ENCODE data around the gene HSF2BP.
"Not testable (repeated sequence)": the region's sequence is repeated elsewhere in the genome, so short reads cannot be mapped to it uniquely, and the experiment has no call there.

Gene HSF2BP

GRCh38 chr21:43659136-43660000 is at the start of gene HSF2BP, which contains the start of gene RRP1B:
HSF2BP (minus strand) TSS chr21:43659488; CDS start chr21:43658096, 1,392 bp downstream.
RRP1B (plus strand) TSS chr21:43659560; CDS start chr21:43659665, 105 bp downstream.
- peak; percentile 83 for DNase-seq
- in situ Hi-C loops (cut with MboI; ENCODE audit: low pct_unique_long_range_greater_than_20kb, low sequenced_read_pairs) = no loop called here

DNA sequence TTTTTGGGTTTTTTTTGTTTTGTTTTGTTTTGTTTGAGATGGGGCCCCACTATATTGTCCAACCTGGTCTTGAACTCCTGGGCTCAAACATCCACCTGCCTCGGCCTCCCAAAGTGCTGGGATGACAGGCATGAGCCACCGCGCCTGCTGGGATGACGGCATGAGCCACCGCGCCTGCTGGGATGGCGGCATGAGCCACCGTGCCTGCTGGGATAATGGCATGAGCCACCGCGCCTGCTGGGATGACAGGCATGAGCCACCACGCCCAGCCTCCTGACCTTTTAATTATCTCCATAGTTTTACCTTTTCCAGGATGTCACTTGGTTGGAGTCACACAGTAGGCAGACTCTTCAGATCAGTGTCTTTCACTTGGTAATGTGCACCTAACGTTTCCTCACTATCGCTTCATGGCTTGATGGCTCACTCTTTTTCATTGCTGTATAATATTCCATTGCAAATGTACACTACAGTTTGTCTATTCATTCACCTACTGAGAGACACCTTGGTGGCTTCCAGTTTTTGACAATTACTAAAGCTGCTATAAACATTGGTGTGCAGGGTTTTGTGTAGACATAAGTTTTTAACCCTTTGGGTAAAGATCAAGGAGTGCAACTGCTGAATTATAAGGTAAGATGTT is 49.6 kb upstream of the HSF2BP start:
- in situ Hi-C loops (cut with MboI; ENCODE audit: low pct_unique_long_range_greater_than_20kb, low sequenced_read_pairs) = no loop called here
- DNase-seq = no peak

GRCh38 chr21:43707462-43707861 is 48.2 kb upstream of the HSF2BP start:
- no peak for DNase-seq
- in situ Hi-C loops (cut with MboI; ENCODE audit: low pct_unique_long_range_greater_than_20kb, low sequenced_read_pairs) = no loop called here

DNA sequence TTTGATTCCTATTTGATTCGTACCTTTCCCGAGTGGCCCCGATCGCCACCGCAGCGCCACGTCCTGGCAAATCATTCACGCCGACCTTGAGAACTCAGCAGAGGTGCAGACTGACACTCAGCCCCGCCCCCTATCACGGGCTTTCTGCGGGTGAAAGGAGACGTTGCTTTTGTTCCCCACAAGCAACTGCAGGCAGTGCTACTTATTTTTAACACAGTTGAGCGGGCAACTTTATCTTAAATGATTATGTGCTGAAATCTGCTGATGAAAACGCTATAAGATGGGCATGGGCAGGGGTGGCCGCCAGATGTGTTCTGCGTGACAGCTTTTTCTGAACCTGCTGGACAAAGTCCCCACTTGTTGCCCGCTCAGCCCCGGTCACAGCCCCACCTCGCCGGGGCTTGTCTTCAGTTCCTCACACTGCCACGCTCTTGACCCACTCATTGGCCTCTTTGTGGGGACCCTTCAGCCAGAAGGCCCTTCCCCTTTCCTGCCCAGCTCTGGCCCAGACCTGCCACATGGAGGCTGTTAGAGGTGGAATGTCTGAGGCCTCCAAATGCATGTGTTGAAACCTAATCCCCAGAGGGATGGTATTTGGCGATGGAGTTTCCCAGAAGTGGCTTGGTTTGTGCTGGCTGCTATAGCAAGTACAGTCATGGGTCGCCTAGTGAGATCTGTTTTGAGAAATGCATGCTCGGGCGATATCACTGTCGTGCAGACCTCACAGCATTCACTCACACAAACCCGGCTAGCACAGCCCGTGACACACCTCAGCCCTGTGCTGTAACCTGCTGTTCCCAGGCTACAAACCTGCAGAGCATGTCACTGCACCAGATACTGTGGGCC is 44.0 kb upstream of the HSF2BP start:
- in situ Hi-C loops (cut with MboI; ENCODE audit: low pct_unique_long_range_greater_than_20kb, low sequenced_read_pairs) = no loop called here
- no peak for DNase-seq

GRCh38 chr21:43702785-43703034 is 43.4 kb upstream of the HSF2BP start:
- in situ Hi-C loops (cut with MboI; ENCODE audit: low pct_unique_long_range_greater_than_20kb, low sequenced_read_pairs) = no loop called here

DNA sequence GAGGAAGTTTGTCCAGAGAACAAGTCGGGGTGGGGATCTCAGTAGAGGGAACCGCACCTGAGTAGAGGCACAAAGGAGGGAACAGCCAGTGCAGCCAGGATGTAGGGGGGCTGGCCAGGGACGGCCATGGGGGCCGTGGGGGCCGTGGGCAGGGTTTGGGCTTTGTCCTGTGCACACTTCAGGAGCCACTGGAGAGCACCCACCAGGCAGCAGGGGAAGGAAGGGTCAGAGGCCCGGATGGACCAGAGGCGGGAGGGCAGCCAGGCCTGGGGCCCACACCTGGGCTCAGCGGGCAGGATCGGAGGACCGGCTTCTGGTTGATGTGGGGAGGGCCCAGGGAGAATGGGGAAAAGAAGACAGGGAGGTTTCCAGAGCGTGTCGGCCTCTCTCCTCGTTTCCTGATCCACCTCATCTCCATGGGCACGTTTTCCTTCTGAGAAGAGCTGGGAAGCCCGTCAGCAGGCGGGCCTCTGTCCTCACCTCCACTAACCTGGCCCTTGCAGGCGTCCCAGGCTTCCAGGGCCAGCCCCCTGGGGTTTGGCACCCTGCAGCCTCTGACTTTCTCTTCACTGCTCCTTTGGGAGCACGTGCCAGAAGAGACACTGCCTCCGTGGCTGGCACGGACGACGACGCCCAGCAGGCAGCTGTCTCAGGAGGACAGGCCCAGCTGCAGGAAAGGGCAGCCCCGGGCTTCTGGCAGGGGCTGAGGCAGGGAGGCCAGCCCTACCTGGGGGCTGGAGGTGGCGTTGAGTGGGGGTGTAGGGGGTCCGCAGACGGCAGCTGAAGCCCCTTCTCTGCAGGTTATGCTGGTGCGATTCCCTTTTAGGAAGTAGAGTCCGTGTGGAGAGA is 42.9 kb upstream of the HSF2BP start:
- in situ Hi-C loops (cut with MboI; ENCODE audit: low pct_unique_long_range_greater_than_20kb, low sequenced_read_pairs) = no loop called here
- no peak for DNase-seq

More at GRCh38 chr21:43702785-43703034, 43.4 kb upstream of the HSF2BP start:
- DNase-seq = no peak

DNA sequence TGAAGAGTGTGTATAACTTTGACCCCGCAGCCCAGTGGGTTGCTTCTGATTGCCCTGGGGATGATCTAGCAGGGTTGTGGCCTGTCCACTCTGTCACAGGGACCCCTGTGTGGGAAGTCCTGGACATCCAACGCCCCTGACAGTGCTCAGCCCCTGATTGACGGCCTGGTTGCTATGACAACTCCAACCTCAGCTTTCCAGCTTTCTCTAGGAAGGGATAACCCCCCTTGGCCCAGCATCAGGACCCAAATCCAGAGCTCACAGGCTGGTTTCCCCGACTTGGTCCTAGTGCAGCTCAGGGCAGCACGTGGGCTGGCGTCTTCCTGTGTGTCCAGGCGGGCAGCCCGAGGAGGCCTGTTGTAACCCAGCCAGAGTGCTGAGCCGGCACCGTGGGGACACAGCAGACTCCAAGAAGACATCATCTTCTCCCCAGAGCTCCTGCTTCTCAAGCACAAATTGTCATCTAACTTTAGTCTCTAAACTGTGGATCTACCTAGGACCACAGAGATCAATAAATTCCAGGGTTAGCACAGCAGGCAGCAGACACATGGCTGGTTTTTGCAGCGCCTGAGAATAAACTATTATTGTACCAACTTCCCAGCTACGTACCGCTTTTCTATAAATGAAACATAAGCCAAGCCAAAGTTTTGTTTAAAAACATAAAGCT is 40.8 kb upstream of the HSF2BP start:
- in situ Hi-C loops (cut with MboI; ENCODE audit: low pct_unique_long_range_greater_than_20kb, low sequenced_read_pairs) = no loop called here
- no peak for DNase-seq

DNA sequence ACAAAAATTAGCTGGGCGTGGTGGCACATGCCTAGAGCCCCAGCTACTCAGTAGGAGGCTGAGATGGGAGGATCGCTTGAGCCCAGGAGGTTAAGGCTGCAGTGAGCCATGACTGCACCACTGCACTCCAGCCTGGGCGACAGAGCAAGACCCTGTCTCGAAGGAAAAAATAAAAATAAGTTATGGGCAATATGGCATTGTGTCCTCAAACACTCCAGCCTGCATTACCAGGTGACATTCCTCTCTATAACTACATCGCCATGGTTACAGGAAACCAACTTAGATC is 40.1 kb upstream of the HSF2BP start:
- DNase-seq; in situ Hi-C loops (cut with MboI; ENCODE audit: low pct_unique_long_range_greater_than_20kb, low sequenced_read_pairs): not testable (repeated sequence)

DNA sequence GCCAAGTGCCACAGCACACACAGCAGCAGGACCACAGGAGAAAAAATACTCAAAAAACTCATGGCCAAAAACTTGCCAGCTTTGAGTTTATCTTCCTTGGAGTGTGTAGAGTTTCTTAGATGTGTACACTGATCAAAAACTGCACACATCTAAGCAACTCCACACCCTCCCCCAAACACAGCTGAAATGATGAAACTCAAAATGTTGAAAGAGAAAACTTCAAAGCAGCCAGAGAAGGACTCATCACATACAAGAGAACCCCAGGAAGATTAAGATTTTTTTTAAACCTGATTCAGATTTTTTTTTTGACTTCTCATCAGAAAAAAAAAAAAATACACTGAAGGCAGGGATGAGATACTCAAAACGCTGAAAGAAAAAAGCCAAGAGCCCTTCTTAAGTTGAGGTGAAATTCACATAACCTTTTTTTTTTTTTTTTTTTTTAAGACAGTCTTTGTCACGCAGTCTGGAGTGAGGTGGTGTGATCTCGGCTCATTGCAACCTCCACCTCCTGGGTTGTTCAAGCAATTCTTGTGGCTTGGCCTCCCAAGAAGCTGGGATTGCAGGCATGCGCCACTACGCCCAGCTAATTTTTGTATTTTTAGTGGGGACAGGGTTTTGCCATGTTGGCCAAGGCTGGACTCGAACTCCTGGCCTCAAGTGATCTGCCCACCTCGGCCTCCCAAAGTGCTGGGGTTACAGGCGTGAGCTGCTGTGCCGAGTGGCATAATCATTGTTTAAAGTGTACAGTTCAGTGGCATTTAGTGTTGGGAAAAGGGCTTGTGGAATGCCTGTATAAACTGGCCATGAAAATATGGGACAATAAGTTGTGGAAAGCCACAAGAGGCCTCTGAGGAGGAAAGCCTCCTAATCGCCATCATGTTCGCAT is 38.7 kb upstream of the HSF2BP start:
- DNase-seq = no peak
- in situ Hi-C loops (cut with MboI; ENCODE audit: low pct_unique_long_range_greater_than_20kb, low sequenced_read_pairs) = no loop called here

DNA sequence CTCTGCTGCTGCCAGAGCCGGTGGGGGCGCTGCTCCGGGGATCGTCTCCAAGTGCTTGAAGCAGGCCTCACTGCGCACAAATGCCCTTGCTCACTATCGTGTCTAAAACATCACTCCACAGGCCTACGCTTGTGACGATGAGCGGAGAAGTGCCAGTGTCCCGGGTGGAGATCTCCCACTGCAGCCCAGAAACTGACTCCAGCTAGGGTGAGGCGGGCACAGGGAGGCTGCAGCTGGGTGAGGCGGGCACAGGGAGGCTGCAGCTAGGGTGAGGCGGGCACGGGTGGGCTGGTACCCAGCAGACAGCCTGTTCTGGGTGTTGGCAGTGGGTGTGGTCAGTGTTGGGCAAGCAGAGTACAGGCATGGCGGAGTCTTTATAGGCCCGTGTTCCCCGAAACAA is 36.9 kb upstream of the HSF2BP start:
- in situ Hi-C loops (cut with MboI; ENCODE audit: low pct_unique_long_range_greater_than_20kb, low sequenced_read_pairs) = no loop called here
- no peak for DNase-seq

- DNase-seq = no peak
- in situ Hi-C loops (cut with MboI; ENCODE audit: low pct_unique_long_range_greater_than_20kb, low sequenced_read_pairs) = no loop called here
Measured at GRCh38 chr21:43694437-43695079, 35.3 kb upstream of the HSF2BP start.

DNA sequence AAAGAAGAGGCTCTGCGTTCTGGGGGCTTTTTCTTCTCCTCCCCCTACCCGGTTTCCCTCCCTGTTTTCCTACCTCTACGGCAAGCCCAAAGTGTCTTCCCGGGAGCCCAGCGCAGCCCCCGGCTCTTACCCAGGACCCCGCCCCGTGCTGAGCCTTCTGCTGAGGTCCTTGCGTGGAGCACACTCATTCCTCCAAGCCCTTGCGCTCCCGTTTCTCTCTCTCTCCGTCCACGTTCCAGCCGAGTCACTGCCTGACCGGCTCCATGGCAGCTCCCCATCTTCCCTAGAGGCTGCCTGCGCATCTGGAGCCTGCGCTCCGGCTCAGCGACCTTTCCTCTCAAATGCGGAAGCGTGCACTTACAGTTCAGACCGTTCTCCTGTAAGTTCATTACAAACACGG is 34.7 kb upstream of the HSF2BP start:
- DNase-seq = no peak
- in situ Hi-C loops (cut with MboI; ENCODE audit: low pct_unique_long_range_greater_than_20kb, low sequenced_read_pairs) = no loop called here

GRCh38 chr21:43692949-43693348 is 33.7 kb upstream of the HSF2BP start:
- no peak for DNase-seq
- in situ Hi-C loops (cut with MboI; ENCODE audit: low pct_unique_long_range_greater_than_20kb, low sequenced_read_pairs) = no loop called here

GRCh38 chr21:43691801-43692200 is 32.5 kb upstream of the HSF2BP start:
- DNase-seq = no peak
- in situ Hi-C loops (cut with MboI; ENCODE audit: low pct_unique_long_range_greater_than_20kb, low sequenced_read_pairs) = no loop called here

- DNase-seq = no peak
- in situ Hi-C loops (cut with MboI; ENCODE audit: low pct_unique_long_range_greater_than_20kb, low sequenced_read_pairs) = no loop called here
Measured at GRCh38 chr21:43691086-43691795, 32.0 kb upstream of the HSF2BP start.

DNA sequence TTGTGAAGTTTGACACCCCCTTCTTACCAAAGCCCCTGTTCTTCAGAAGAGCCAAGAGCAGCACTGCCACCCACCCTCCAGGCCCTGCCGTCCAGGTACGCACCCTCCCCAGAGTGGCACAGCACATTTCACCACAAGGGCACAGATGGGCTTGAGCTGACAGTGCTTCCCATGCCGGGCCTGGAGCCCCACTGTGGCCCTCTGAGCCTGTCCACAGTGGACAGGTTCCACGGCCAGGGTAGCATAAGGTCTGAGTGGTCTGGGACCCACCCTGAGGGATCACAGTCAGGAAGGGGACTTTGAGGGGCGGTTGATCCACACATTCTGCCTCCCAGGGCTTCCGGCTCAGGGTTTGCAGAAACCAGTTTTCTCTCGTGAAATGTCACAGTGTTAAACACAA is 31.1 kb upstream of the HSF2BP start:
- in situ Hi-C loops (cut with MboI; ENCODE audit: low pct_unique_long_range_greater_than_20kb, low sequenced_read_pairs) = no loop called here
- no peak for DNase-seq
